ENCODE measurements around the gene INKA1. TPM values are rescaled to one million over a fixed set of nuclear protein-coding genes. Genes with fewer than 3 reads are reported as not detected.
A peak's percentile ranks its signal among the peaks of the same experiment; 100 is the strongest.

Gene INKA1
- total RNA-seq, 1 donor, result 4.4 TPM

GRCh38 chr3:49792371-49793150 lies 10.5 kb upstream of the INKA1 start:
- H3K4me3 ChIP-seq (ENCODE audit: low read depth, low read length), result no peak overlapping the region
- no peak for TF ChIP-seq CTCF (IDR thresholded peaks at IDR 0.05; ENCODE audit: insufficient read depth, low read length)
- DNase-seq (ENCODE audit: low read depth), result no peak

DNA sequence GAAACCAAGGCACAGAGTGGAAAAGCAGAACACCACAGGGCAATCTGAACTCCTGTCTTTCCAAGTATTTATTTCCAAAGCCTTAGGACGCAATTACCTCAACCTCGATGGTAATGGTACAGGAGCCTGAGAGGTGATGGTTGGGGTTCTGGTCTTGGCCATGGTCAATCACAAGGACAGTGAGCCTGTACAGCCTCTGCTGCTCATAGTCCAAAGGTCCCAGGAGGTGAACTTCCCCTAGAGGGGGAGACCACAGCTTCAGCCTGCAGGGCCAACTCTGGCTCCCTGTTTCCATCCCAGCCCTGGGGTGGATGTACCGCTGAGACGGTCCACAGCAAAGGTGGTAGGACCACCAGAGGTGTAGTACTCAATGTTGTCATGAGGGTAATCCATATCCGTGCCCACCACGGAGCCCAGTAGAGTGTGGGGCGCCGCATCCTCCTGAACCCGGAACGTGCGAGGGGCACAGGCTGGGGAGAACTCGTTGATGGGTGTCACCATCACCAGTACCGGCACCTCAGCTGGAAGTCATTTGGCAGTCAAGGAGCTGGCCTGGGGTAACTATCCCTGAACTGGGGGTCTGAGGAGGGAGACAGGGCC lies 9.5 kb upstream of the INKA1 start:
- no peak for DNase-seq (ENCODE audit: low read depth)
- TF ChIP-seq CTCF (IDR thresholded peaks at IDR 0.05; ENCODE audit: insufficient read depth, low read length), result no peak
- H3K4me3 ChIP-seq (ENCODE audit: low read depth, low read length), result no peak overlapping the region

GRCh38 chr3:49794431-49794830 lies 8.6 kb upstream of the INKA1 start:
- no peak overlapping the region for H3K4me3 ChIP-seq (ENCODE audit: low read depth, low read length)
- no peak for TF ChIP-seq CTCF (IDR thresholded peaks at IDR 0.05; ENCODE audit: insufficient read depth, low read length)
- no peak for DNase-seq (ENCODE audit: low read depth)

GRCh38 chr3:49794926-49795905 lies 7.8 kb upstream of the INKA1 start:
- TF ChIP-seq CTCF (IDR thresholded peaks at IDR 0.05; ENCODE audit: insufficient read depth, low read length), result no peak
- DNase-seq (ENCODE audit: low read depth), result no peak
- H3K4me3 ChIP-seq (ENCODE audit: low read depth, low read length), result no peak overlapping the region

GRCh38 chr3:49799105-49799504 lies 4.0 kb upstream of the INKA1 start:
- no peak for TF ChIP-seq CTCF (IDR thresholded peaks at IDR 0.05; ENCODE audit: insufficient read depth, low read length)
- DNase-seq (ENCODE audit: low read depth), result no peak

GRCh38 chr3:49799761-49800160 lies 3.3 kb upstream of the INKA1 start, which contains the start of gene CDHR4:
CDHR4 (minus strand) TSS chr3:49799873; CDS start chr3:49799812, 61 bp downstream.
- TF ChIP-seq CTCF (IDR thresholded peaks at IDR 0.05; ENCODE audit: insufficient read depth, low read length), result no peak
- peak; percentile 85 for DNase-seq (ENCODE audit: low read depth)
- H3K4me3 ChIP-seq (ENCODE audit: low read depth, low read length), result no peak within 1 kb of the TSS

More at GRCh38 chr3:49799105-49799504, 4.0 kb upstream of the INKA1 start:
- H3K4me3 ChIP-seq (ENCODE audit: low read depth, low read length), result no peak overlapping the region
